ENCODE measurements around the gene TGDS.
"Not testable (repeated sequence)": the region's sequence is repeated elsewhere in the genome, so short reads cannot be mapped to it uniquely, and the experiment has no call there.

GRCh38 chr13:94636096-94636495 lies 40.1 kb upstream of the TGDS start:
- TF ChIP-seq SIN3A (conservative IDR thresholded peaks at IDR 0.05 in 1 of 2, IDR thresholded peaks at IDR 0.05 in 1 of 2; ENCODE audit: low read depth in 1 of 2, low read length in 2 of 2); CTCF (IDR thresholded peaks at IDR 0.05; ENCODE audit: control extremely low read depth in 1 of 3, insufficient read depth in 1 of 3, low read depth in 1 of 3, low read length in 3 of 3); JUN (IDR thresholded peaks at IDR 0.05; ENCODE audit: low read depth, low read length); POLR2AphosphoS5 (IDR thresholded peaks at IDR 0.05; ENCODE audit: low read depth, low read length); ATF2 (IDR thresholded peaks at IDR 0.05; ENCODE audit: low read length); EZH2 (IDR thresholded peaks at IDR 0.05; ENCODE audit: low read depth, low read length, severe bottlenecking); RFX5 (IDR thresholded peaks at IDR 0.05; ENCODE audit: borderline replicate concordance, low read depth, low read length); EP300 (IDR thresholded peaks at IDR 0.05; ENCODE audit: borderline replicate concordance in 1 of 2, low read depth in 2 of 2, low read length in 2 of 2); ASH2L (IDR thresholded peaks at IDR 0.05; ENCODE audit: low read length); JUND (IDR thresholded peaks at IDR 0.05; ENCODE audit: low read length); YY1 (IDR thresholded peaks at IDR 0.05; ENCODE audit: low read depth, low read length): not testable (repeated sequence)
- TF ChIP-seq, protein P1, sequence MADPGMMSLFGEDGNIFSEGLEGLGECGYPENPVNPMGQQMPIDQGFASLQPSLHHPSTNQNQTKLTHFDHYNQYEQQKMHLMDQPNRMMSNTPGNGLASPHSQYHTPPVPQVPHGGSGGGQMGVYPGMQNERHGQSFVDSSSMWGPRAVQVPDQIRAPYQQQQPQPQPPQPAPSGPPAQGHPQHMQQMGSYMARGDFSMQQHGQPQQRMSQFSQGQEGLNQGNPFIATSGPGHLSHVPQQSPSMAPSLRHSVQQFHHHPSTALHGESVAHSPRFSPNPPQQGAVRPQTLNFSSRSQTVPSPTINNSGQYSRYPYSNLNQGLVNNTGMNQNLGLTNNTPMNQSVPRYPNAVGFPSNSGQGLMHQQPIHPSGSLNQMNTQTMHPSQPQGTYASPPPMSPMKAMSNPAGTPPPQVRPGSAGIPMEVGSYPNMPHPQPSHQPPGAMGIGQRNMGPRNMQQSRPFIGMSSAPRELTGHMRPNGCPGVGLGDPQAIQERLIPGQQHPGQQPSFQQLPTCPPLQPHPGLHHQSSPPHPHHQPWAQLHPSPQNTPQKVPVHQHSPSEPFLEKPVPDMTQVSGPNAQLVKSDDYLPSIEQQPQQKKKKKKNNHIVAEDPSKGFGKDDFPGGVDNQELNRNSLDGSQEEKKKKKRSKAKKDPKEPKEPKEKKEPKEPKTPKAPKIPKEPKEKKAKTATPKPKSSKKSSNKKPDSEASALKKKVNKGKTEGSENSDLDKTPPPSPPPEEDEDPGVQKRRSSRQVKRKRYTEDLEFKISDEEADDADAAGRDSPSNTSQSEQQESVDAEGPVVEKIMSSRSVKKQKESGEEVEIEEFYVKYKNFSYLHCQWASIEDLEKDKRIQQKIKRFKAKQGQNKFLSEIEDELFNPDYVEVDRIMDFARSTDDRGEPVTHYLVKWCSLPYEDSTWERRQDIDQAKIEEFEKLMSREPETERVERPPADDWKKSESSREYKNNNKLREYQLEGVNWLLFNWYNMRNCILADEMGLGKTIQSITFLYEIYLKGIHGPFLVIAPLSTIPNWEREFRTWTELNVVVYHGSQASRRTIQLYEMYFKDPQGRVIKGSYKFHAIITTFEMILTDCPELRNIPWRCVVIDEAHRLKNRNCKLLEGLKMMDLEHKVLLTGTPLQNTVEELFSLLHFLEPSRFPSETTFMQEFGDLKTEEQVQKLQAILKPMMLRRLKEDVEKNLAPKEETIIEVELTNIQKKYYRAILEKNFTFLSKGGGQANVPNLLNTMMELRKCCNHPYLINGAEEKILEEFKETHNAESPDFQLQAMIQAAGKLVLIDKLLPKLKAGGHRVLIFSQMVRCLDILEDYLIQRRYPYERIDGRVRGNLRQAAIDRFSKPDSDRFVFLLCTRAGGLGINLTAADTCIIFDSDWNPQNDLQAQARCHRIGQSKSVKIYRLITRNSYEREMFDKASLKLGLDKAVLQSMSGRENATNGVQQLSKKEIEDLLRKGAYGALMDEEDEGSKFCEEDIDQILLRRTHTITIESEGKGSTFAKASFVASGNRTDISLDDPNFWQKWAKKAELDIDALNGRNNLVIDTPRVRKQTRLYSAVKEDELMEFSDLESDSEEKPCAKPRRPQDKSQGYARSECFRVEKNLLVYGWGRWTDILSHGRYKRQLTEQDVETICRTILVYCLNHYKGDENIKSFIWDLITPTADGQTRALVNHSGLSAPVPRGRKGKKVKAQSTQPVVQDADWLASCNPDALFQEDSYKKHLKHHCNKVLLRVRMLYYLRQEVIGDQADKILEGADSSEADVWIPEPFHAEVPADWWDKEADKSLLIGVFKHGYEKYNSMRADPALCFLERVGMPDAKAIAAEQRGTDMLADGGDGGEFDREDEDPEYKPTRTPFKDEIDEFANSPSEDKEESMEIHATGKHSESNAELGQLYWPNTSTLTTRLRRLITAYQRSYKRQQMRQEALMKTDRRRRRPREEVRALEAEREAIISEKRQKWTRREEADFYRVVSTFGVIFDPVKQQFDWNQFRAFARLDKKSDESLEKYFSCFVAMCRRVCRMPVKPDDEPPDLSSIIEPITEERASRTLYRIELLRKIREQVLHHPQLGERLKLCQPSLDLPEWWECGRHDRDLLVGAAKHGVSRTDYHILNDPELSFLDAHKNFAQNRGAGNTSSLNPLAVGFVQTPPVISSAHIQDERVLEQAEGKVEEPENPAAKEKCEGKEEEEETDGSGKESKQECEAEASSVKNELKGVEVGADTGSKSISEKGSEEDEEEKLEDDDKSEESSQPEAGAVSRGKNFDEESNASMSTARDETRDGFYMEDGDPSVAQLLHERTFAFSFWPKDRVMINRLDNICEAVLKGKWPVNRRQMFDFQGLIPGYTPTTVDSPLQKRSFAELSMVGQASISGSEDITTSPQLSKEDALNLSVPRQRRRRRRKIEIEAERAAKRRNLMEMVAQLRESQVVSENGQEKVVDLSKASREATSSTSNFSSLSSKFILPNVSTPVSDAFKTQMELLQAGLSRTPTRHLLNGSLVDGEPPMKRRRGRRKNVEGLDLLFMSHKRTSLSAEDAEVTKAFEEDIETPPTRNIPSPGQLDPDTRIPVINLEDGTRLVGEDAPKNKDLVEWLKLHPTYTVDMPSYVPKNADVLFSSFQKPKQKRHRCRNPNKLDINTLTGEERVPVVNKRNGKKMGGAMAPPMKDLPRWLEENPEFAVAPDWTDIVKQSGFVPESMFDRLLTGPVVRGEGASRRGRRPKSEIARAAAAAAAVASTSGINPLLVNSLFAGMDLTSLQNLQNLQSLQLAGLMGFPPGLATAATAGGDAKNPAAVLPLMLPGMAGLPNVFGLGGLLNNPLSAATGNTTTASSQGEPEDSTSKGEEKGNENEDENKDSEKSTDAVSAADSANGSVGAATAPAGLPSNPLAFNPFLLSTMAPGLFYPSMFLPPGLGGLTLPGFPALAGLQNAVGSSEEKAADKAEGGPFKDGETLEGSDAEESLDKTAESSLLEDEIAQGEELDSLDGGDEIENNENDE (IDR thresholded peaks at IDR 0.05; ENCODE audit: insufficient replicate concordance, low read length) = not testable (repeated sequence)

Measured in H1 (cell line).